Activated CD8-positive, alpha-beta memory T cell treated with anti-CD3 and anti-CD28 coated beads, Interleukin-2, amount 50 U/mL, for 1 hour (primary cell): Measurements from ENCODE around the gene MSH5.

Experiments used
- DNase-seq: peaks from one replicate; pipeline ENCODE4 v3.0.0-alpha.2; 2020; ENCODE audit errors: extremely low read depth

MSH5 gene

GRCh38 chr6:31760790-31761189, 21.0 kb downstream of the MSH5 start:
- no peak for DNase-seq

- no peak for DNase-seq
Observed at GRCh38 chr6:31761343-31761742, 21.5 kb downstream of the MSH5 start.

DNA sequence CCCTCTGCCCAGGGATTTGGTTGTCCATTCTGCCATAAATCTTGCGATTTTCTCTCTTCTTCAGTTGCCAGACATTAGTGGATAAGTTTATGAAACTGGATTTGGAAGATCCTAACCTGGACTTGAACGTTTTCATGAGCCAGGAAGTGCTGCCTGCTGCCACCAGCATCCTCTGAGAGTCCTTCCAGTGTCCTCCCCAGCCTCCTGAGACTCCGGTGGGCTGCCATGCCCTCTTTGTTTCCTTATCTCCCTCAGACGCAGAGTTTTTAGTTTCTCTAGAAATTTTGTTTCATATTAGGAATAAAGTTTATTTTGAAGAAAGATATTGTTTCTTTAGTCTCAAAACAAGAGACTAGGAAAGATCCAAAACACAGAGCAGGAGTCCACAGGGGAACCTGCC, 22.6 kb downstream of the MSH5 start, which contains the start of gene SAPCD1:
Gene SAPCD1, plus strand, starts transcription at position 301 of the 400 bp plus-strand sequence. CDS start 399 bp downstream, outside the sequence.
- no peak for DNase-seq

- DNase-seq: no peak
Observed at GRCh38 chr6:31762878-31763618, 23.2 kb downstream of the MSH5 start.

GRCh38 chr6:31763619-31763940, 23.8 kb downstream of the MSH5 start:
- no peak for DNase-seq

DNA sequence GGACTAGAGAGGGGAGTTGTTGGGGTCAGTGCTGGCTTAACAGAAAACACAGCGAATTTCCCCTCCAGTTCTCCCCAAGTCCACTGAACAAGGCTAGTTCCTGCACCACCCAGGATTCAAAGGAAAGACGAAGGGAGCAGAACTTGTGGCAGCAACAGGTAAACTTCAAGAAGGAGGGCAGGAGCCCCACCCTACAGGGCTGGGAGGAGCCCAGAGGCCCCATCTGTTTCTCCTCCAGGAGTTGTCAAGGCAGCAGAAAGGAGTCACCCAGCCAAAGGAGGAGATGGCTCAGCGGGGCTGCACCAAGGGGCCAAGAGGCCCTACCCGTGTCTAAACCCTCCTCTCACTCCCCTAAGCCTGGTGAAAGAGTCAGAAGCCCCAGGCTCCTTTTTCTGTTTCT, 24.4 kb downstream of the MSH5 start:
- no peak for DNase-seq

- DNase-seq: no peak
Observed at GRCh38 chr6:31765559-31765909, 25.7 kb downstream of the MSH5 start.

DNA sequence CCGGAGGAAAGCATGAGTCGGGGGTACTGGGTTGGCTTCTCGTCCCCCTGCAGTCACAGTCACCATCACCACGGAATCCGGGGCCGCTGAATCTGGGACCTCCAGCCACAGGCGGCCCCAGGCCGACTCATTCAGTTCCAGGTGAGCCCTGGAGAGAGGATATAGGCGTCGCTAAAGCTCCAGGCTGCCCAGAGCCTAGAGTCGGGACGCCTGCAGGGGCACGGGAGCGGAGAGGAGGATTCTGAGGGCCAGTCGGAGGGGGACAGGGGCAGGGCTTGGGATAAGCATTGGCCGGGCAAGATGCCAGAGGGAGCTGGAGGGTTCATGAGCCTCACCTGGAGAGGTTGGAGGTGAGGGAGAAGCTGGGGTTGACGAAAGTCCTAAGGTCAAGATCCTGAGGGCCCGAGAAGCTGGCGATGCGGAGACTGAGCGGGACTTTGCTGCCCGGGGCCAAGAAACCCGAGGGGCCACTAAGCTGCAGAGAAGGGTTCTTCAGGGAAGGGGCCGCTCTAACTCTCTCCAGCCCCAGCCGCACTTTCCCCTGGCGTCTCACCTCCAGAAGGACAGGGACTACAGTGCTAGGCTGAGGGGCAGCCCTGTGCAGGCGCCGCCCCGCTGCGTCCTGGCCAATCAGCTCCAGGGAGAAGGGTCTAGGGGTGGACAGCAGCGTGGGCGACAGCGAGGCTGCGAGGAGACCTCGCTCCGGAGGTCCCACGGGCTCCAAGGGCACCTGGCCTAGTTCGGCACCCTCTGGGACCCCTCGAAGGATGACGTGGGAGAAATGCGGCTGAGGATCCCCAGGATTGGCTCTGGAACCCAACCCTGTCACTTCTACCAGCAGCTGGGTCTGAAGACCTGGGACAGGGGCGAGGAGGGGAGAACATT, 26.3 kb downstream of the MSH5 start:
- DNase-seq: no peak

DNA sequence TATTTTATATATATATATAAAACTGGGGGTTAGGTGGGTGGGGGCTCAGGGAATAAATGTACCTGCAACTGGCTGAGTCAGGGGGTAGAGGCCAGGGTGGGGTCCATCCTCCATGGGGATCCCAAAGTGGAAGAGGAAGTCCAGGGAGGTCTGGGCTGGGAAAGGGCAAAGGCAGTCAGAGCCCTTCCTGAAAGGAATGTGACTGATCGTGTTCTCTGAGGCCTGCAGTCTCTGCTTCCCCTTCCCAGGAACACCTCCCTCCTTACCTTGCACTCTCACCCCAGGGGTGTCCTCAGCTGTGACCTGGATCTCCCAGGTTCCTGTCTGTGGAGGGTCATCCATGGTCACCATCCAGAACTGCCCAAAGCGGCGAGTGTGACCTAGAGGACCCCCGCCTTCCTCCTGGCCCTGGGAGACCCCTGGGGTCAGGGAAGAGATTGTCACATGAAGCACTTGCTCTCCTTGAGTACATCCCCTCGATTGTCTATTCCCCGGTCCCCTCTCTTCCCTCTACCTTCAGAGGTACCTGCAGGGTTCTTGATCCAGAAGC, 27.4 kb downstream of the MSH5 start:
- DNase-seq: no peak

- no peak for DNase-seq
Observed at GRCh38 chr6:31768363-31769257, 28.8 kb downstream of the MSH5 start.

- peak; percentile 43 for DNase-seq
Observed at GRCh38 chr6:31769684-31770371, 30.0 kb downstream of the MSH5 start.

DNA sequence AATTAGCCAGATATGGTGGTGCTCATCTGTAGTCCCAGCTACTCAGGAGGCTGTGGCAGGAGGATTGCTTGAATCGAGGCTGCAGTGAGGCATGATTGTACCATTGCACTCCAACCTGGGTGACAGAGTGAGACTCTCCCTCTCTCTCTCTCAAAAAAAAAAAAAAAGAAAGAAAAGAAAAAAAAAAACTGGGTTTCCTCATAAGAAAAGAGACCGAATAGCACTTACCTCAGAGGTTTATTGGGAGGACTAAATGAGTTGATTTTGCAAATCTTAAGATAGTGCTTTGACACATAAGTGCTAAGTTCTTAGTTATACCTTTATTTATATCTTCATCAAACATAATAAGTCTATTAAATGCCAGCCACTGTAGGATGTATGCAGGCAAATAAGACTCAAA, 31.1 kb downstream of the MSH5 start:
- no peak for DNase-seq

- DNase-seq: no peak
Observed at GRCh38 chr6:31771992-31772358, 32.2 kb downstream of the MSH5 start.

DNA sequence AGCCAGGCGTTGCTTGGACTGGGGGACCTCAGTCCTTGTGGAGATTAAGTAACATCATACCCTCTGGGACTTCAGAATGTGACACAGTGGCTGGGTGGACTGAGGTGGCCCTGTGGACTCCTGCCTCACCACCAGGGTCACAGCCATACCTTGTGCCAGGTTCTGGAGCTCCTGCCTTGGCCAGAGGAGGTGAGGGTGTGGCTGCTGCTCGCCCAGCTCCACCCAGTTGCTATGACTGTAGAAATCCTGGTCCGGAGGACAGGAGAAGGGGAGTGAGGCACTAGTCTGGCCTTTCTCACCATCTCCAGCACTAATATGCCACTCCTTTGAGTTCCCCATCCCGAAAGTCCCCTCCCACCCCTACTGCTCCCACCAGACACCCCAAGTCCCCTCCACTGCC, 35.4 kb downstream of the MSH5 start:
- no peak for DNase-seq

GRCh38 chr6:31775633-31776484, 36.1 kb downstream of the MSH5 start:
- DNase-seq: no peak

DNA sequence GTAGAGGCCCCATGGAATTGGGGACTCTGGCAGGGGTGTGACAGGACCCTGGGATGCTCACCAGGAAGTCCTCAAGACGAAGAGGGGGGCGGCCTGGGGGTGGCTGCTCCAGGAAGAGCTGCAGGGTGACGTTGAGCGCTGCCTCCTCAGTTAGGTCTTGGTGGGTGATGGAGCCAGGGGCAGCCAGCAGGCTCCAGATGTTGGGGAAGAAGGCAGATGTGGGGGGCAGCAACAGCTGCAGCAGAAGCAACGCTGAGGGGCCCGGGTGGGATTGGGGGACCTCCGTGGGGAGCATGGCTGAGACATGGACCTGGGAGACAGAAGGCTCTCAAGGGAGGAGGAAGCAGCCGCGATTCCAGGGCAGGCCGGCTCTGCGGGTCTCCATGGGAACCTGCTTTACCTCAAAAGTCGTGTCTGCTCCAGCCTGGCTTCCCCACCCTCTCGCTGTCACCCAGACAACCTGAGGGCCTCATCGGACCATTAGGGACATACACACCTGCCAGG, 36.7 kb downstream of the MSH5 start:
- no peak for DNase-seq

GRCh38 chr6:31776989-31777666, 37.3 kb downstream of the MSH5 start, which contains the start of gene VWA7:
TSS of gene VWA7 (minus strand) at chr6:31777328. CDS start at chr6:31776779, 549 bp downstream.
- no peak for DNase-seq

- DNase-seq: no peak
Observed at GRCh38 chr6:31777667-31778050, 37.9 kb downstream of the MSH5 start.

DNA sequence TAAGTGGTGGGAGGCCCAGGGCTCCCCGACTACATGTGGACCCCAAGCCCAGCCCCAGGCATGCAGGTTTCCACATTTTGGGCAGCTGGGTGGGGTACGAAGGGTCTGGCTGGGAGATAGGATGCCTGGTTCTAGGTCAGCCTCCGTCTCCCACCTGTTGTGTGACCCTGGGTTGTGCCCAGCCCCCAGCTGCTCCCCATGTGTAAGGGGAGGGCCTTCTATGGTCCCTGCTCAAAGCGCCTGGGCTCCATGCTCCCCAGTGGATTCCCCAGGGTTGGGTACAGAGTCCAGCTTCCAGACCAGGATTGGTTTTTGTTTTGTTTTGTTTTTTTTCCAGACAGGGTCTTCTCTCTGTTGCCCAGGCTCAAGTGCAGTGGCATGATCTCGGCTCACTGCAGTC, 38.4 kb downstream of the MSH5 start:
- no peak for DNase-seq
